ENCODE data around the gene NLGN1.

Gene NLGN1

DNA sequence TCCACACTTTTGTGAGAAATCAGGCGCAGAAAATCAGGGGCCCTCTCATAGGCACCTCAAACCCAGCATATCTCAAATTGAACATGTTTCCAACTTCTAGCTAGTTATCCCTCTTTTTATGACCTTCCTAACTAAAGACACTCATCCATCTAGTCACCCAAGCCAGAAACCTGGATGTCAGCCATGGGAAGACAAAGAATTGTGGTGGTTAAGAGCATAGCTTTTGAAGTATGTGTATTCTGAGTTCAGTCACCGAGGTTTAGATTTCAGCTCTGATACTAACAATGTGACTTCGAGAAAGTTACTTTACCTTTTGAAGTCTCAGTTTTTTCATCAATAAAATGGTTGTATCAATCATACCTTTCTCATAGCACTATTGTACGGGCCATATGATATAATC lies 495.5 kb downstream of the NLGN1 start:
- in situ Hi-C loops (cut with HindIII; ENCODE audit: low sequenced_read_pairs) = no loop called here

DNA sequence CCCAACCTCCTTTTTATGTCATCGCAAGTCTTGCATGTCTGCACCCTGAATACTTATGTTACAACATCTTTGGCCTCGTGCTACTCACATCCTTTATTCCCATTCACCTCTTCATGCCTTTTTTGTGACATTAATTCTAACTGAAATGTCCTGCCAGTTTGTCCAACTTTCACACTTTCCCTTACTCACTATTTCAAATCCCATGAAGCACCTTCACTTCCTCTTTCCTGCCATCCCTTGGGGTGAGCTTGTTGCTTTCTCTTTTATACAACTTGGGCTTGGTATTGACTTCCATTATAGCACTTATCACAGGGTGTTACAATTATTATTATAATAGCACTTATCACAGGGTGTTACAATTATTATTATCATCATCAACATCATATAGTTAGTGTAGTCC lies 496.3 kb downstream of the NLGN1 start:
- in situ Hi-C loops (cut with HindIII; ENCODE audit: low sequenced_read_pairs) = no loop called here

DNA sequence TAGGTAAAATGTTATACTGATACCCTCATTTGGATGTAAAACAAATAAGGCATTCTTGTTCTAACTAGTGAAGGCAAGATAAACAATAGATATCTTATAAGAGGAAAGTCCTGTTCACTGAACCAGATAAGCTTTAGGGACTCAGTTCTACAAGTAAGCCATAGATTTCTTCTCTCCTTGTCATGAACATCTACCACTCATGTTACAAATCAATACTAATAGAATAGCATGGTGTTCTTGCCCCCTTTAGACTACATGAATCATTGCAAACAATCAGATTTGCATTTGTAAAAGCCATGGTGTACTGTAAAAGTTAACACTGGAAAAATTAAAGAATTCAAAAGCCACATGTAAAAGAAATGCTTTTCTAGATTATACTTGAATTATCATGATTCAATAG lies 500.1 kb downstream of the NLGN1 start:
- in situ Hi-C loops (cut with HindIII; ENCODE audit: low sequenced_read_pairs) = no loop called here

DNA sequence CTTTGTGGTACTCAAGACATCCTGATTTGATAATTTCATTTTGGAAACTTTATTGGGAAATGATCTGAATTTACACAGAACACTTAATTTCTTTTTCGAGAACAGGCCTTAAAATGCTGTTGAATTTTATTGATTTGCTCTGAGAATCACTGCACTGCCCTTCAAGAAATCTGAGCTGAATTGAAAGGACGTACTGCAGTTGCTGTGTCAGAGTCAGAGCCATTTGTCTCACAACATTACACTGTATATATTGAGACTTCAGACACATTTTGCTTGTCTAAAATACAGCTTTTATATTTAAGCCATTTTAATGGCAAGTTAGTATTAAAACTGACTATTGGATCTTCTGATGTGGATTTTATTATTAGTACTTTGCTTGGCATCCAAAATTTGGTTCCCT lies 504.1 kb downstream of the NLGN1 start:
- in situ Hi-C loops (cut with HindIII; ENCODE audit: low sequenced_read_pairs) = no loop called here

DNA sequence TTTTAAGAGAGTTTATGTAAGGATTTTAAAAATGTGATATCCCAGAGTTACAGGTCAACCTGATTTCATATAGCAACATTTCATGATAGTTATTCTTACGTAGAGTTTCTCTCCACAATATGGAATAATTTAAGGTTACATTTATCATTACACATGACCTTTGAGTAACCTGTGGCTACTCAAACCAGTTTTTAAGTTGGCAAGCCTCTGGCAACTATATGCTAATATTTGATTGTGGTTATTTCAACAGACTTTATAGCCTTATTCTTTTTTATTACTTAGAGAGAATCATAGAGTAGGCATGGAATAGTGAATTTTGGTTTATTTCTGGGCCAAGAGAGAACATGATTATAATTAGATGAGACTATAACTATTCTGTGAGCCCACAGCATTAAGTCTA lies 504.9 kb downstream of the NLGN1 start:
- in situ Hi-C loops (cut with HindIII; ENCODE audit: low sequenced_read_pairs) = no loop called here

DNA sequence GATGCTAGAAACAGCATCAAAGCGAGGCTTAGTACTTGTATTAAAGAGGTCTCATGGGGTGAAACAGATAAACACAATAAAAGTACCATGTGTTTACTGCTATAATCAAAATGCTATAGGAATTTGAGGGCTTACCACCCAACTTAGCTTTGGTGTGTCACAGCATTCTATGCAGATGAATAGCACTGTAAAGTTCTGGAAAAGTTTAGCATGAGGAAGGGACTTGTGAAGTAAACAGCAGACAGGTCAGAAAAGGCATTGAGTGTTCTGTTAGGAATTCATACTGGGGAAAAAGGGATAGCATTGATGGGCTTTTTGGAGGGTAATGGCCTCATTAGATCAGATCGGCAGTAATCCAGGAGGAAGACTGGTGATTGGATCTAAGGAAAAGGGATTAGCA lies 505.3 kb downstream of the NLGN1 start:
- in situ Hi-C loops (cut with HindIII; ENCODE audit: low sequenced_read_pairs) = no loop called here

DNA sequence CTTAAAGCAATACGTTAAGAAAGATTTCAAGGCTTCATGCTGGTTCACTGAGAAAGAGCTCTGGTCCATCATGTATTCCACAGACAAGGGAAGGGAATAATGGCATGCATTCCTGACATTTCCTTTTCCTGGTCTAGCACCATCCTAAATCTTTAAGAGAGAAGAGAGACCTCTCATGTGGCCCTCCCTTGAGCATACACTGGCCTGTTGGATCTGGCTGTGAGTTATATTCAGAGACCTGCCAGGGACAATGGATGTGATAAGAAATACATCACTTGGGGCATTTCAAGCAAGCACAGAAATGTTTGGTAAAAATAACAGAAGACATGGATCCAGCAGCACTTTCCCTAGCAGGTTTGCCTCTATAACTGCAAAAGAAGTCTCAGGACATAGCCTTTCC lies 507.8 kb downstream of the NLGN1 start:
- in situ Hi-C loops (cut with HindIII; ENCODE audit: low sequenced_read_pairs) = no loop called here

DNA sequence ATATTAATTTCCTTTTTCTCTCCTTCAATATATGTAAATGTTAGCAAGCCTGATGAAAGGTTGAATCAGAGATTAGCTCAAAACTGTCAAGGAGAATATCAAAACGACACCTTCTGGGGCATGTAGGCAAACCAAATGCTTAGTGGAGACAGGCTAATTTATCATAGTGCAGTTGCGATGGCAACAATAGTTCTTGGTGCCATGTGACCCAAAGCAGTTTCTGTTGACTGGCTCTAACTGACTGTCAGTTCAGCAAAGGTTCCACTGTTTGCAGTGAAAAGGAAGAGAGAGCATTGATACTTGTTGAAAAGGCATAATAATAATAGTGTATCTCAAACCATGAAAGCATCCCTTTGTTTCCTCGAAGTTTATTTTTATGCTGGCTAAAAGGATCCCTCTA lies 513.9 kb downstream of the NLGN1 start:
- in situ Hi-C loops (cut with HindIII; ENCODE audit: low sequenced_read_pairs) = no loop called here

DNA sequence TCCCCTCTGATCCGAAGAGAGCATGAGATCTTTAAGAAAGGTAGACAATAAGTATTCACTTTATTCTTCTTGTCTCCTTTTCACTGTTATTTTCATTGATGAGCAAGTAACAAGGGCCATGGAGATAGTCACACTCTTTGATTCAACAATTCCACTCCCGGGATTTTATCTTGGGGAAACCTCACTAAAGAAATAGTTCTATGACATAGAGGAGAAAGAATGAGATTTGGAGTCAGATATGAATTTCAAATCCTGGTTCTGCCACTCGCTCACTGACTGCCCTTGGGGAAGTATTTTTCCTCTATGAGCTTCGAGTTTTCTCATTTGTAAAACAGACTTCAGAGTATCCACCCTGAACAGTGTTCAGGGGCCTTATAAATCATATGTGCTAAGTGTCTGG lies 514.6 kb downstream of the NLGN1 start:
- in situ Hi-C loops (cut with HindIII; ENCODE audit: low sequenced_read_pairs) = no loop called here

DNA sequence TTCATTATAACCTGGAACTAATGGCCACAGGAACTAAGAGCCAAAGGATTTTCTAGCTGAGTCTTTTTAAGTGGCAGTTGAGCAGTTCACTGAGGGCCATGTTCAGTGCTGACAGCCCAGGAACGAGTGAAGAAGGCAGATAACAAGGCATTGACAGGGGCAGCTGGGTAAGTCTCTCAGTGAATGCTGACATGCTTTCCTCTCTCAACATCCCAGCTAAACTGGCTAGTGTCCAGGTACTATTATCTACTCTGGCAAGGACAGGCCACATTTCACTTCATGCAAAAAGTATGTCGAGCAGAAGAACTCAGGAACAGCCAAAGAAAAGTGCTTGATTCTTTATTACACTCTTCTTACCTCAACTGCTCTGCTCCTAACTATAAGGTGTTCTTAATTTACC lies 515.9 kb downstream of the NLGN1 start:
- in situ Hi-C loops (cut with HindIII; ENCODE audit: low sequenced_read_pairs) = no loop called here

DNA sequence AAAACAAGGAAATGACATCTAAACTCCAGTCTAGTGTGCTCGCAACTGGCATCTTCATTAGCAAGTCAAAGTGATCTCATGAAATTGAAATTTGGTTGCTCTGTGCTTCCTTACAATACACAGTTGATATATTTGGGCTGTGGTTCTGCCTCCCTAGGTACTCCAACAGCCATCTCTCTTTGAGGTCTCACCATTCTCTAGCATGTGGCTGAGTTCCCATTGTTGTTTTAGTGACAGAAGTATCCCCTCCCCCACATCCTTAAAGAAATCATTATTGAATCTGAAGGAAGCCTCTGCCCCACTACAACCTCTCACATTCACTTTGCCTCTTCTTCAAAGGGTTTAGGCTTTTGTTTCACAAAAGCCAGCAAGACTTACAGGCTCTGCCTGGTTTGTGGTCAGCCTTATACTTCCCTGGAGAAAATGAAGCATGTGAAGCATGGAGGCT lies 516.5 kb downstream of the NLGN1 start:
- in situ Hi-C loops (cut with HindIII; ENCODE audit: low sequenced_read_pairs) = no loop called here

DNA sequence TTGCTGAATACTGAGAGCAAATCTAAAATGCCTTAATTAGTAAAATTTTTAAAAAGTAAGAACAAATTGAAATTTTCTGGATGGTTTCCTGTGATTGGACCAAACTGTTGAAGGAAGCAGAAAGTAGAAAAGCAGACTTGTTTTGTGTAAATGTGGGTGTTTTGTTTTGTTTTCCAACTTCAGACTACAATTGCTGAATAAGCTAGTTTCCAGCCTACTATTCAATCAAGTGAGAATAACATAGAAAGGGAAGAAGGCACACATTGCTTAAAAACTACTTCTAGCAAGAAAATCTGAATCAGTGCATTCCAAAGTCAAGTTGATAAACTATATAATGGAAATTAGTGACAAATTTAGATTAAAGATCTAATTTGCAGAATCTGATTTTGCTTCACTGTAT lies 519.3 kb downstream of the NLGN1 start:
- in situ Hi-C loops (cut with HindIII; ENCODE audit: low sequenced_read_pairs) = no loop called here

DNA sequence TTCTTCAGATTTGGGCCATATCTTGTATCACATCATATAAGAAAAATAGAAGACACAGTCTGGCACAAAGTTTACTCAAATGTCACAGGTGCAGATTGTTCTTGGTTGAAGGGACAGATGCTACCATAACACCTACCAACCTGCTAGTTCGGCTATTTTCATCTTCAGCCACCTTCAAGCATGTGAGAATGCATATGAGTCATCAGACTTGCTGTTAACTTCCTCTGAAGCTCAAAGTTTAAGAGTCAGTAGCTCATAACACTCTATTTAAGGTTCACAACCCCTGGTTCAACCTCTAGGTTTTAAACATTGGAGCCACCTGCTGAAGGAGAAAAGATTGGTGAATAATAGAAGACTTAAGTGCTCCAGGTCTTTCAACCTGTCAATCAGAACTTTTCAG lies 522.8 kb downstream of the NLGN1 start:
- in situ Hi-C loops (cut with HindIII; ENCODE audit: low sequenced_read_pairs) = no loop called here

DNA sequence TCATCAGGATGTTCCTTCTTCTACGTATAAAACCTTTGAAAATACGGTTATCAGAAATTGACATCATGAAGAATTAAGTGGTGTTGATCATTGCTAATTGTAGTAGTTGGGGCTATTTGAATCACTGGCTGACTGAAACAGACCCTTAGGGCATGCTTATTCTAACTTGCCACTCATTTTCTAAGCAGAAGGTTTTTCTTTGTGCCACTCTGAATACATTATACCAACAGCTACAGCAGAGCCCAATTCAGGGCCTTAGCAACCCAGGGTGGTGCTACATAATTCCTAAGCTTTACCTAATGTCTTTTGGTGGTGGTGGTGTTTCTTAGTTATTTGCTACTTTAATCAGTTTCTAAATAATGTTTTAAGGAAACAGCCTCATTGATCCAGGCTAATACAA lies 524.2 kb downstream of the NLGN1 start:
- in situ Hi-C loops (cut with HindIII; ENCODE audit: low sequenced_read_pairs) = no loop called here

DNA sequence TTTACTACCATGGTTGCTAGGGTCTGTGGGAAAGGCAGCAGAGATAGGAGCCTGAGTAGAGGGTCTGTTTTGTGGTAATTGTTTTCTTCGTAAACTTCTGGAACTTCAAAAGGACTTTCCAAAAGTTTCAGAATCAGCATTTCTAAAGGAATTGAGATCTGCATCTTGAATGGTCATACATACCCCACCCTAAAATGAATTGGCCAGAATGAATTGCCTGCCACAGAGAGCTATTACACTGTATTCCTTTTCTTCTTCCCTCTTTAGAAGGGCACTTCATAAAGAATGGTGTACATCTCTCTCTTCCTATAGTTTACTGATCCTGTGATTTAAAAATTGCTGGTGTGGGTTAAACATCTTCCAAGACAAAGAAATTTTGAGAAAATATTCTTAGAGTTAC lies 525.7 kb downstream of the NLGN1 start:
- in situ Hi-C loops (cut with HindIII; ENCODE audit: low sequenced_read_pairs) = no loop called here

DNA sequence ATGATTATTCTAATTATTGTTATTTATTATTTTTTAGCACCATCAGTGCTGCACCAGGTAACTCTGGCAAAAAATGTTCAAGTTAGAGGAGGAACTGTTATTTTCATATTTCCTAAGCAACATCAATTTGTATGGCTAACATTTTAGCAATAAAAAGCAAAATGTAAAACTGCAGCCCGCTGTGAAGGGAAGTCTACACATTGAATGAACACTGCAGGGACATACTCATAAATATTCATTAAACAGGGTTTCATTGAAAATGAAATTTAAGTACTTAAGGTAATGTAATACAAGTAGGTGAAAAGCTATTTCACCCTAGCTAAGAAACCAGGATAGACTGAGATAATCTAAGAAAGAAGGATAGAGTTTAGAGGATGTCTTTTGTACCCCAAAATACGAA lies 532.7 kb downstream of the NLGN1 start:
- in situ Hi-C loops (cut with HindIII; ENCODE audit: low sequenced_read_pairs) = no loop called here

DNA sequence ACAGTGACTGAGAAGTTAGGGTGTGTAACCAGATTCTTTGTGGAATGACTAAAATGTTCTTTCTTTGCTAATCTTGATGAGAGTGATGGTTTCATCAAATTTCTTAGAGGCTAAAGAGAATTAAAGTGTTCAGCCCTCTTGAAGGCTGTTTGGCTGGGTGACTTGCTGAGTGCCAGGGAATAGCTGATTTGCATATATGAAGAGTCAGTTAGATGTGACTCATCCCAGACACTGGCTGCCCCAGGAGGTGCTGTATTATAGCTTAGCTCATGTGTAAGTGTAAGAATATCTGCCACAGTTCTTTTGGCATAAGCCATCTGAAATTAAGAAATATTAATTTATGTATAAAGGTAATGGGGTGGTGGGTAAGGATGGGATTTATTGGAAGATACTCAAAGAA lies 535.1 kb downstream of the NLGN1 start:
- in situ Hi-C loops (cut with HindIII; ENCODE audit: low sequenced_read_pairs) = no loop called here

DNA sequence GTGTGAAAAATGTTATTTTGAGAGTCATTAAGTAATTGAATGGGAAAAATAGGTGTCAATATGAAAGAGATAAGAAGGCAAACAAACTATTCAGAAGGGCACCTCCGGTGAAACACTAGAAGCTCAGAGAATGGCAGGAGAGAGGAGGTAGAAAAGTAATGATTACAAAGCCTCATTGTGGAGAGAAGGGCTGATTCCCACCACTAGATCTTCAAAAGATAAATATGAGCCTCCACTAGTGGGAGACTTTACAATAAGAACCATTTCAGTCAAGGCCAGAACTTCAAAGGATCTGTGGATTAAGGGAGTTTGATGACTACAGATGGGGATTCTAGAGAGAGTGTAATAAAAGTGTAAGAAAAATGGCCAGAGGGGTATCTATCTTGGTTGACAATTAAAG lies 535.6 kb downstream of the NLGN1 start:
- in situ Hi-C loops (cut with HindIII; ENCODE audit: low sequenced_read_pairs) = no loop called here

DNA sequence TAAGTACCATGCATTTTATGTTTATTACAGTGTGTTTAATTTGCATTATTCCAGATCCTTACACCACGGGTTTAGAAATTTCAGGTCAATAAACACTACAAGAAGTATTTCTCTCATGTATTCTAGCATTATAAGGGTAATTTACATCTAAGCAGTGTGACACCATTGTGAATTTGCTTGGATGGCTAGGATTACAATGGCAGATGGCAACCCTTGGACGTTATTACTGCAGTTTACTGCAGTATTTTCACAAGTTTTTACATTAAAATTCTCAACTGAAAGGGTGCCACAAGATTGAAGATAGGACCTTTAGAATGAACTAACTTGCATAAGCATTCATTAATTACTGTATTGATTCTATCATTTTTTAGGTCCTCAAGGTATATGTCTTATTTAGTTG lies 538.8 kb downstream of the NLGN1 start:
- in situ Hi-C loops (cut with HindIII; ENCODE audit: low sequenced_read_pairs) = no loop called here

DNA sequence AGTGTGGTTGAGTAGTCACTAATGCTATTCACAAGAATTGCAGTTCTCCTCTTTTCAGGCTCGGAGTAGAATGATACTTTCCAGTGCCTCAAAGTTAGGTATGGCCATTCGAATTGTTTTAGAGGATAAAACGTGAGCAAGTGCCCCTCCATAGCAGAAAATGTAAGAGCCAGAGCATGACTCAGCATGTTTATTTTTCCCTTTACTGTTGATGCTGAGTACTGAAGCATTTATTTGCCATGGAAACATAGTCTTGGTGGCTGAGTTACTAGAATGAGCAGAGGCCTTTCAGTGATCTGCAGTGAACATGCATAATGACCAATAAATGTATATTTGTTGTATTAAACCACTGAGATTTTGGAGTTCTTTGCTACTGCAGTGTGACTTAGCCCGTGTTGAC lies 540.6 kb downstream of the NLGN1 start:
- in situ Hi-C loops (cut with HindIII; ENCODE audit: low sequenced_read_pairs) = no loop called here

DNA sequence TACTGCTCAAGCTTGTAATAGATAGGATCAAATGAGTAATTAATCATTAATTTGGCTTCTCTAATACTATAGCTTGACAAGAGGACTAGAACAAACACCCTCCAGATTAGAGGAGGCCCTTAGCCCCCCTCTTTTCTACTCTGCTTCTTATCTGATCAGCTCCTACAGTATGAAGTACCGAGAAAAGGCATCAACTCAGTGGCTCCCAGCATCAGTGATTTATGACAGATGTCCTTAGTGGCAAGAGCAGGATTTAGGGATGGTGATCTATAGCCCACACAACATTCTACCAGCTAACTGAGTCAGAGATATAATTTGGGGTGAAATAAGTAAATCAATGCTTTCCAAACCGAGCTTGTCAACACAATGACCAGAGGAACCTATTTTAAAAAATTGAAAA lies 541.1 kb downstream of the NLGN1 start:
- in situ Hi-C loops (cut with HindIII; ENCODE audit: low sequenced_read_pairs) = no loop called here

DNA sequence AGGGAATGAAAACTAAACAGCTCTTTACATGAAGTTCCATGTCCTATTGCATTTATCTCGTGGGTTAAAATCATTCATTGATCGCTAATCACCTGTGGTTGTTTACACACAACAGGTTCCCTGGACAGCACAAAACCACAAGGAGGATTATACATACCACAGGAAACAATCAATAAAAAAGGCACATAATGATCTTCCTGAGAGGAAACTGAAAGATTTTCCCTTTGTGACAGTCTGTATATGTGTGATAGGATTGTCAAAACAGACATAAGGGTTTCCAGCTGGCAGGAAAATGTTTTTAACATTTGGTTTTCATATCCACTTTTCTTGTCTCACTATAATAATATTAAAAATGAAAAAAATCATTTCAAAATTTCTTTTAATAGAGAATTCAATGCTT lies 541.8 kb downstream of the NLGN1 start:
- in situ Hi-C loops (cut with HindIII; ENCODE audit: low sequenced_read_pairs) = no loop called here

DNA sequence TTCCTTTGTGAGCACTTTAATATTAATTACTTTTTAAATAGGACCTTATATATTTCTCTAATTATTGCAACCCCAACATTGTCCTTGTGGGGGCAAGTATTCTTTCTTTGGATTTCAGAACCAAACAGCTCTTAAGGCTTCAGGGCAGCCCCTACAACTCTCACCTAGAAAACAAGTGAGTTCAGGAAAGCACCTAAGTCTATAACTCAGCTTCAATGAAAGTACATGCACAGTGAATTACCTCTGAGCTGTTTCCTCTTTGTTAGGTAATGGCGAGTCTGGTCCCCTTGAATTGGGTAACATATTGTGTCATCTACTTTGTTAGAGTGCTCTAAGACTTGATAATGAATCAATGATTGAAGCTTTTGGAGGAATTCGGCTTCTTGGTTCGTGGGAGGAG lies 545.7 kb downstream of the NLGN1 start:
- in situ Hi-C loops (cut with HindIII; ENCODE audit: low sequenced_read_pairs) = no loop called here

DNA sequence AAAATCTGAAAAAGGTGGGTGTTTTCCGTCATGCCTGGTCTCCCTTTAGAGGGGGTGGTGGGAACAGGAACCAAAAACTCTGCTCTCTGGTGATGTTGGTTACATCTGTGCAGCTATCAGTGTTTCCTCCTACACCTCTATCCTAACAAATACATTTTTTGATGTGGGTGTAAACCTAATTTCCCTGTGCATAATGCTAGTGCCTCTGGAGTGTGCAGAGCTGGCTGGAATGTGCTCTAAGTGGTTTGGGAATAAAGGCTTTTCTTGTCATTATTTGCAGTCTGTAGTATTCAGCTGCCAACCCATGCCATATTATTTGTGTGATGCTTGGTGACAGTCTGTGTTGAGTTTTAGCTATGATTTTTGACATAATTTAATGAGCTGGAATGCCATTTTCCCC lies 547.6 kb downstream of the NLGN1 start:
- in situ Hi-C loops (cut with HindIII; ENCODE audit: low sequenced_read_pairs) = no loop called here

Data from DLD1 (cell line).